H9 (cell line): ENCODE results near the gene LEFTY2. TPM values are rescaled to one million over a fixed set of nuclear protein-coding genes. Genes with fewer than 3 reads are reported as not detected.

Source experiments
- DNase-seq: peaks from one replicate; pipeline ENCODE4 v3.0.0-alpha.2; 2017
- H2AFZ ChIP-seq: one replicate; pipeline ENCODE4 v1.6.1; 2013; ENCODE audit warnings: mild to moderate bottlenecking, low read length, control low read depth, moderate library complexity
- H2AK5ac ChIP-seq: 2 replicates; pipeline ENCODE4 v1.6.1; 2013; ENCODE audit warnings: low read length, control low read depth, mixed read lengths; ENCODE audit not compliant: insufficient read length
- H2BK120ac ChIP-seq: one replicate; pipeline ENCODE4 v1.6.1; 2013; ENCODE audit warnings: low read depth, mild to moderate bottlenecking, low read length, control low read depth, inconsistent platforms; ENCODE audit not compliant: poor library complexity, severe bottlenecking
- H2BK12ac ChIP-seq: 2 replicates; pipeline ENCODE4 v1.6.1; 2013; ENCODE audit warnings: low read length, control low read depth, mixed read lengths, low read depth; ENCODE audit not compliant: insufficient read length
- H2BK15ac ChIP-seq: 2 replicates; pipeline ENCODE4 v1.6.1; 2013; ENCODE audit warnings: low read depth, low read length, control low read depth
- H2BK20ac ChIP-seq: one replicate; pipeline ENCODE4 v1.6.1; 2013; ENCODE audit warnings: low read depth, mild to moderate bottlenecking, low read length, control low read depth, inconsistent platforms; ENCODE audit not compliant: poor library complexity, severe bottlenecking
- H2BK5ac ChIP-seq: 2 replicates; pipeline ENCODE4 v1.6.1; 2013; ENCODE audit warnings: low read length, control low read depth, mixed read lengths; ENCODE audit not compliant: insufficient read length
- H3K14ac ChIP-seq: 2 replicates; pipeline ENCODE4 v1.6.1; 2013; ENCODE audit warnings: low read length, control low read depth; ENCODE audit not compliant: insufficient read depth
- H3K18ac ChIP-seq: 2 replicates; pipeline ENCODE4 v1.6.1; 2013; ENCODE audit warnings: low read depth, mild to moderate bottlenecking, mixed read lengths, low read length, control low read depth; ENCODE audit not compliant: insufficient read length
- H3K23ac ChIP-seq: 2 replicates; pipeline ENCODE4 v1.6.1; 2013; ENCODE audit warnings: low read length, control low read depth, mixed read lengths, low read depth; ENCODE audit not compliant: insufficient read length
- H3K23me2 ChIP-seq: 2 replicates; pipeline ENCODE4 v1.6.1; 2013; ENCODE audit warnings: low read depth, mild to moderate bottlenecking, mixed read lengths, low read length, control low read depth; ENCODE audit not compliant: insufficient read length, poor library complexity, severe bottlenecking
- H3K27ac ChIP-seq: 2 replicates; pipeline ENCODE4 v1.5.1; 2013; ENCODE audit warnings: low read length, control low read depth, mixed read lengths, low read depth; ENCODE audit not compliant: insufficient read length
- H3K27me3 ChIP-seq: 2 replicates; pipeline ENCODE4 v1.6.1; 2013; ENCODE audit warnings: low read length, control low read depth, inconsistent platforms; ENCODE audit not compliant: insufficient read depth
- H3K4ac ChIP-seq: 2 replicates; pipeline ENCODE4 v1.6.1; 2013; ENCODE audit warnings: low read depth, mild to moderate bottlenecking, control low read depth, inconsistent platforms, low read length, moderate library complexity
- H3K4me1 ChIP-seq: 2 replicates; pipeline ENCODE4 v1.6.1; 2013; ENCODE audit warnings: low read length, control low read depth, inconsistent platforms; ENCODE audit not compliant: insufficient read depth
- H3K4me2 ChIP-seq: 2 replicates; pipeline ENCODE4 v1.6.1; 2013; ENCODE audit warnings: low read length, control low read depth, mixed read lengths; ENCODE audit not compliant: insufficient read length, insufficient read depth
- H3K56ac ChIP-seq: 2 replicates; pipeline ENCODE4 v1.6.1; 2013; ENCODE audit warnings: low read depth, mild to moderate bottlenecking, mixed read lengths, low read length, control low read depth; ENCODE audit not compliant: insufficient read length
- H3K79me1 ChIP-seq: 2 replicates; pipeline ENCODE4 v1.6.1; 2013; ENCODE audit warnings: low read depth, mild to moderate bottlenecking, moderate library complexity, low read length, control low read depth, inconsistent platforms; ENCODE audit not compliant: insufficient read depth, poor library complexity, severe bottlenecking
- H3K79me2 ChIP-seq: 2 replicates; pipeline ENCODE4 v1.6.1; 2013; ENCODE audit warnings: low read length, control low read depth, inconsistent platforms; ENCODE audit not compliant: insufficient read depth
- H3K9ac ChIP-seq: 2 replicates; pipeline ENCODE4 v1.6.1; 2013; ENCODE audit warnings: low read length, control low read depth, mixed read lengths; ENCODE audit not compliant: insufficient read length; ENCODE audit errors: extremely low read depth
- H3K9me3 ChIP-seq: one replicate; pipeline ENCODE4 v1.6.1; 2013; ENCODE audit warnings: low read depth, low read length, inconsistent platforms; ENCODE audit not compliant: control insufficient read depth
- H3T11ph ChIP-seq: one replicate; pipeline ENCODE4 v1.6.1; 2013; ENCODE audit warnings: mild to moderate bottlenecking, low read length, control low read depth, inconsistent platforms
- H4K20me1 ChIP-seq: one replicate; pipeline ENCODE4 v1.6.1; 2013; ENCODE audit not compliant: control insufficient read depth, insufficient read length, insufficient read depth
- H4K5ac ChIP-seq: 2 replicates; pipeline ENCODE4 v1.6.1; 2013; ENCODE audit warnings: low read depth, mild to moderate bottlenecking, mixed read lengths, low read length, control low read depth; ENCODE audit not compliant: insufficient read length
- H4K8ac ChIP-seq: replicated peaks from 2 replicates; pipeline ENCODE4 v1.6.1; 2013; ENCODE audit warnings: low read length, control low read depth, mixed read lengths, low read depth; ENCODE audit not compliant: insufficient read length
- H4K91ac ChIP-seq: 2 replicates; pipeline ENCODE4 v1.6.1; 2013; ENCODE audit warnings: low read depth, mild to moderate bottlenecking, moderate library complexity, mixed read lengths, low read length, control low read depth; ENCODE audit not compliant: insufficient read length
- H3K27ac Mint-ChIP-seq, 3 experiments: 2 replicates in 2 of 3; 3 replicates in 1 of 3; pipeline ENCODE4 v1.8.0; 2020 to 2021; ENCODE audit warnings: mixed read lengths in 3 of 3, mild to moderate bottlenecking in 1 of 3, moderate library complexity in 1 of 3
- H3K27me3 Mint-ChIP-seq: 2 replicates; pipeline ENCODE4 v1.8.0; 2021; ENCODE audit warnings: low read depth, mild to moderate bottlenecking, moderate library complexity, mixed read lengths
- H3K36me3 Mint-ChIP-seq, 3 experiments: 2 replicates in 2 of 3; 3 replicates in 1 of 3; pipeline ENCODE4 v1.8.0; 2020 to 2021; ENCODE audit warnings: low read depth in 3 of 3, mixed read lengths in 3 of 3; ENCODE audit not compliant: insufficient read depth in 1 of 3
- H3K4me1 Mint-ChIP-seq, 2 experiments: 2 replicates each; pipeline ENCODE4 v1.8.0; 2020; ENCODE audit warnings: mixed read lengths in 2 of 2
- H3K4me3 Mint-ChIP-seq, 2 experiments: 2 replicates in 1 of 2; 3 replicates in 1 of 2; pipeline ENCODE4 v1.8.0; 2020 to 2021; ENCODE audit warnings: mild to moderate bottlenecking in 2 of 2, mixed read lengths in 2 of 2, moderate library complexity in 1 of 2
- H3K9me3 Mint-ChIP-seq, 2 experiments: 2 replicates in 1 of 2; 3 replicates in 1 of 2; pipeline ENCODE4 v1.8.0; 2020; ENCODE audit warnings: mild to moderate bottlenecking in 2 of 2, mixed read lengths in 2 of 2, moderate library complexity in 1 of 2
- WGBS: extraction: QIAGEN DNeasy Blood & Tissue Kit; methylation state at CpG from one replicate; pipeline ENCODE4 v1.1.7; 2013; ENCODE audit warnings: missing lambda C conversion rate, low lambda C conversion rate, mixed read lengths; ENCODE audit not compliant: insufficient read length; ENCODE audit errors: extremely low coverage; 5-methylcytosine and 5-hydroxymethylcytosine counted together
- total RNA-seq: library from RNA; stranded (reverse); gene quantifications from 2 replicates; pipeline ENCODE4 v1.2.1, GENCODE V29; 2021
- TF ChIP-seq, protein P1 (sequence below): fragments of 200-600 bp; sonication (generic); conservative IDR thresholded peaks from 3 replicates; pipeline ENCODE4 v1.8.0; 2021; ENCODE audit warnings: antibody characterized with exemption, mild to moderate bottlenecking

The LEFTY2 gene
- total RNA-seq, 1 experiment from 2014 or later = 16.3 TPM

DNA sequence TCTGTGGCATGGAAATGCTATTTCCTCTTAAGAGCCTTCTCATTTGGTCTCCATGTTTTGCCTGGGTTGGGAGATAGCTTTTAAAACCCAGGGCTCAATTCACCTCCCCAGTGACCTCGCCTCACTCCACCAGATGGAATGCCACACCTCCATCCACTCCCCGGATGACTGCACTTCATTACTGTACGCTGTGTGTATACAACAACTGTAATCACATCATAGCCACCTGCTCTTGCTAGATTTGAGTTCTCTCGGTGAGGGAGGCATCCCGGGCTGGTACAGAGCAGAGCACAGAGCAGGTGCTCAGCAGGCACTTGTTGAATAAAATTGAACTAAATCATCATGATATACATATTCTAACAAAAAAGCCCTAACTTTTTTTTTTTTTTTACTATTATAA, 32.1 kb upstream of the LEFTY2 start:
- no peak overlapping the region for H2BK5ac ChIP-seq
- H3K23ac ChIP-seq = no peak overlapping the region
- H3K23me2 ChIP-seq = no peaks in the 10 kb centered on the region
- no peaks in the 10 kb centered on the region for H3K79me2 ChIP-seq
- H3K27me3 Mint-ChIP-seq = no peaks in the 10 kb centered on the region
- H3K9me3 ChIP-seq = no peaks in the 10 kb centered on the region
- peaks cover 7 to 11% of the 10 kb centered on the region in 2 experiments; a peak in 4 of 5 replicates for H3K9me3 Mint-ChIP-seq
- H3T11ph ChIP-seq = no peak overlapping the region
- no peak overlapping the region for H2BK20ac ChIP-seq
- H3K4me3 Mint-ChIP-seq = no peak overlapping the region
- no peaks in the 10 kb centered on the region for H3K27me3 ChIP-seq
- no peaks in the 10 kb centered on the region for H3K79me1 ChIP-seq
- H2BK12ac ChIP-seq = no peak overlapping the region
- H2BK120ac ChIP-seq = no peak overlapping the region
- H3K4ac ChIP-seq = no peak overlapping the region
- H2AFZ ChIP-seq = no peak overlapping the region
- no peak overlapping the region for H4K5ac ChIP-seq
- no peaks in the 10 kb centered on the region for H3K4me1 ChIP-seq
- H3K36me3 Mint-ChIP-seq = peaks cover 0 to 16% (median 12%) of the 10 kb centered on the region in 3 experiments
- TF ChIP-seq, protein P1, sequence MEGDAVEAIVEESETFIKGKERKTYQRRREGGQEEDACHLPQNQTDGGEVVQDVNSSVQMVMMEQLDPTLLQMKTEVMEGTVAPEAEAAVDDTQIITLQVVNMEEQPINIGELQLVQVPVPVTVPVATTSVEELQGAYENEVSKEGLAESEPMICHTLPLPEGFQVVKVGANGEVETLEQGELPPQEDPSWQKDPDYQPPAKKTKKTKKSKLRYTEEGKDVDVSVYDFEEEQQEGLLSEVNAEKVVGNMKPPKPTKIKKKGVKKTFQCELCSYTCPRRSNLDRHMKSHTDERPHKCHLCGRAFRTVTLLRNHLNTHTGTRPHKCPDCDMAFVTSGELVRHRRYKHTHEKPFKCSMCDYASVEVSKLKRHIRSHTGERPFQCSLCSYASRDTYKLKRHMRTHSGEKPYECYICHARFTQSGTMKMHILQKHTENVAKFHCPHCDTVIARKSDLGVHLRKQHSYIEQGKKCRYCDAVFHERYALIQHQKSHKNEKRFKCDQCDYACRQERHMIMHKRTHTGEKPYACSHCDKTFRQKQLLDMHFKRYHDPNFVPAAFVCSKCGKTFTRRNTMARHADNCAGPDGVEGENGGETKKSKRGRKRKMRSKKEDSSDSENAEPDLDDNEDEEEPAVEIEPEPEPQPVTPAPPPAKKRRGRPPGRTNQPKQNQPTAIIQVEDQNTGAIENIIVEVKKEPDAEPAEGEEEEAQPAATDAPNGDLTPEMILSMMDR = no peak
- no peak overlapping the region for H4K91ac ChIP-seq
- H3K4me1 Mint-ChIP-seq = peaks cover 4 to 6% of the 10 kb centered on the region in 2 experiments; a peak in 3 of 4 replicates
- no peak overlapping the region for H3K18ac ChIP-seq
- no peaks in the 10 kb centered on the region for H4K20me1 ChIP-seq
- no peak overlapping the region for H2AK5ac ChIP-seq
- no peak for DNase-seq
- H3K56ac ChIP-seq = no peak overlapping the region
- no peak overlapping the region for H3K27ac Mint-ChIP-seq
- H3K14ac ChIP-seq = no peak overlapping the region
- H4K8ac ChIP-seq = no peak overlapping the region
- no peak overlapping the region for H2BK15ac ChIP-seq
- no CpG with 5 or more reads among the region's 5 CpGs for WGBS
- no peak overlapping the region for H3K27ac ChIP-seq
- H3K4me2 ChIP-seq = no peak overlapping the region
- no peak overlapping the region for H3K9ac ChIP-seq
